HG03571 (cell line): Measurements from ENCODE around the gene GGACT.

Source experiments
- ATAC-seq: cut with Tn5 transposase; IDR thresholded peaks from one replicate; pipeline ENCODE4 v1.9.1; 2021; ENCODE audit not compliant: unreplicated experiment

Gene GGACT

DNA sequence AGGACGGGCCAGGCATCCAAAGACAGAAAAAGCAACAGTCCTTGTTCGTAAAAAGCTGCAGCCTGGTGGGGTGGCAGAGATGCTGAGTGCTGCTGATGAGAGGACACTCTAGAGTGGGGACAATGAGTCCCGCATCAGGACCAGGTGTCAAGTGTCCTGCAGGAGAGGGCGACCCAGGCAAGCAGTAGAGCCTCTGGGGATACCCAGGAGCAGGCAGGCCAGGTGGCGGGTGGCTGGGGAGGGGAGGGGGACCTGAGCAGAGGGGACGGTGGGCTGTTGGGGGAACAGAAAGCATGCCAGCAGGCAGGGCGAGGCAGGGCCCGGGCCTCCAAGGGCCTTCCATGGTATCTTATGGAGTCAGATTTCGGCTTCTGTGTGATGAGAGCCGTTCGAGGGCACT is 35.8 kb downstream of the GGACT start:
- ATAC-seq: no peak

DNA sequence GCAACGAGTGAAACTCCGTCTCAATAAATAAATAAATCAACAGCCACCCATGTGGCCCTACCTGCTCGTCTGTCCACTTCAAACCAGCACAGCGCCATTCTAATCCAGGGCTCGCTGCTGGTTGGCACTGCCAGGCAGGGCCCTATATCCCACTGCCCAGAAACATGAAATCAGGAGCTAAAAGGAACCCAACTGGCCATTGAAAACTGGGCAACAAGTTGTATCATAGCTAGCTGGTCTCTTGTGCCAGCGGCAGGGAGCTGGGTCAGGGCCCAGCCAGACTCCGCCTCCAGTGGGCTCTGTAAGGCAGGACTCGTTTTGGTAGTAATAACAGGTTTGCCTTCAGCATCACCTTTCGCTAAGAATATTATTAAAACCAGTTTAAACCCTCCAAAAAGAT is 39.3 kb downstream of the GGACT start:
- no peak for ATAC-seq

GRCh38 chr13:100547791-100548201 is 40.8 kb downstream of the GGACT start:
- ATAC-seq: no peak

DNA sequence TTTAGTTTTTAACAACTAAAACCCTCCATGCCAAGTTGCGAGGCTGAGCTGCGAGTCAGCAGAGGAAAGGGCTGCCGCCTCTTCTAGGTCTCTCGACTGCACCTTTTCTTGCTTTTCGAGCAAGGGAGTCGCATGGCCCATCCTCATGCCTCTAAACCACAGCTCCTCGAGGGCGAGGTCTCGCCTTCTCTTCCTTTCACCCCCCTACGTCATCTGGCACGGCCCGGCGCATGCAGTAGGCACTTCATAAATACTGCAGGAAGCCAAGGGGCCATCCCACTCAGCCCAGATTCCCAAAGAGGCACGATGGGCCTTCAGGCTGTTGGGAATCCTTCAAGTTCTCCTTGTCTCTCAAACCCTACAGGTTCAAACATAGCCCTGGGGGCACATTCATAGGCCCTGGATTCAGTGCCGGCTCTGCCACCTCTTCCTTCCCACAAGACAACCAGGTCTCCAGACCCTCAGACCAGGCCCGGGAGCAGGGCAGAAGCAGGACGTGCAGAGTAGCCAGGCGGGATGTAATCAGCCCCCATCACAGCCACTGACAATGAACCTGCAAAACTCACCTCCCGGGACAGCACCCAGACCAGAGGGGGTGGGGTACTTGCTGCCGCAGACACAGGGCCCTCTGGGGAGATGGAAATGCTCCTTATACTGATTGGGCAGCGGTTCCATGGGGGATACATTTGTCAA is 41.7 kb downstream of the GGACT start:
- ATAC-seq: no peak

DNA sequence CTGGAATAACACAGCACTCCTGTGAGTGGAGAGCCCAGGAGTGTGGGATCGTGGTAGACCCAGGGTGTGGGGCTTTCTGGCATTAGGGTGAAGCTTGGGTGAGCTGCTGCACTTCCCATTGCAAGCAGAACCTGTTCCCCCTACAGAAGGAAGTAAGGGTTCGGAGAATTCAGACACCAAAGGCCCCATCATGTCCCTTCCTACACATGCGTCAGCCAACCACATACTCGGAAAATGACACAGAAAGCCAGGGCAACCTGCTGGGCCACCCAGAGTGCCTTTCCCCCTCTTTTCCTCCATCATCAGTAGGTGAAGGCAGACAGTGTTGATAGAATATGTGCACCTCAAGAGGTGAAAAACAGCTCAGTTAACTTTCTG is 42.9 kb downstream of the GGACT start:
- ATAC-seq: no peak

DNA sequence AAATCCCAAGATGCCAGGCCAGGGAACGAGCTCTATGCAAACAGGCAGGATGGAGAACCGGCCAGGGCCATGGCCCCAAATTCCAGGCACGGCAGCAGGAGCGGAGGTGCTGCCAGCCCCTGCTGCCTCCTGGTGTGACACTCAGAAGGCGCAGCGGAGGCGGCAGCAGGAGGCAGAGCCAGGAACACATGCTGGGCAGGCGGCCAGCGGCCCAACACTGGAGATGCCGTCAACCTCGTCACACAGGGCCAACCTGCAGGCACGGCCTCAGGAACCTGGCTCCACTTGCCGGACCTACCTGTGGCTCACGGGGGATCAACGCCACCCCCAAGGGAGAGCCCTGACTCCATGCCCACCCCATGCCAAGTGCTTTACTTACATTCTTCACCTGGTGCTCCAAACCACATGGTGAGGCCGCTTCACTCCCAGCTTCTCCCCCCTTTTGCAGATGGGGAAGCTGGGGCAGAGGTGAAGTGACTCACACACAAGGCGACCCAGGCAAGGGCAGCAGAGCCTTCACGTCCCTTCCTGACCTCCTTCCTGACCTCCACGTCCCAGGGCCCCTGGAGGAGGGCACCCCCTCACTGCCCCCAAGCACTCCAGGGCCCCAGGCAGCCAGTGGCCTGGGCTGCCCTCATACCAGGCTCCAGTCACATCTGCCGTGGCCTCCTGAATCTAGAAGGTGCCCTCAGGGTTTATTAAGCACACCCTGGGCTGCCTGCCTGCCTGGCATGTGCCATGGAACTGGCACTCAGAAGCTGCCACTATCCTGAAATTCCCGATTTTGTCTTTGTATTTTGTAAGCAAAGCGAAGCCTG is 43.5 kb downstream of the GGACT start:
- no peak for ATAC-seq

DNA sequence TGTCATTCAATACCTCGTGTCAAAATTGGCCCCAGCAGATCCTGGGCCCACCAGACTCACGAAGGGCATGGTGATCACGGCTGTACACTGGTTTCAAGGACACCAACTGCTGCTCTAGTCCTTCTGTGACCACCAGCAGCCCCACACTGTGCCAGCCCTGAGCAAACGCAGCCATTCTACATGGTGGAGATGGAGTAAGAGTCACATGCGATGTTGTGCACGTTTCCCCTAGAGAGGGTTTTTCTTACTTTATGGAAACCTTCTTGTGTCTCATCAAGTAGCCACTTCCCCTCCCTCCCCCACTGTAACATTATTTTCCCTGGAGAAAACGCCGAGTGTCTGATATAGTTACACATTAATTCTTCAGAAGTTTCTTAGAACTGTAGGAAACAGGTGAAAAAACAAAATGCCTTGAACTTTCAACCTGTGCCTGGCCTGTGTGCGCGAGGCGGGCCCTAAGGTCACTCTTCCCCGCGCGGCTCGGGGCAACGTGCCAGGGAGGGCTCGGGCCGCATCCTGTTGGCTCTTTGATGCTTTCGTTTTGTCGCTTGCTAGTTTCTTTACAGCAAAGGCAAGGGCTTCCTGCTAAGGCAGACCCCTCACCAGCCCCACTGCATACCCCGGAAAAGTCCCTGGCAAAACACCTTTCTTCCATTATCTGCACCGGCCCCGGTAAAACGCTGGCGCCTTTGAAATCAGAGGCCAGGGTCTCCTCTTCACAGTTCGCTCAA is 44.6 kb downstream of the GGACT start:
- no peak for ATAC-seq

DNA sequence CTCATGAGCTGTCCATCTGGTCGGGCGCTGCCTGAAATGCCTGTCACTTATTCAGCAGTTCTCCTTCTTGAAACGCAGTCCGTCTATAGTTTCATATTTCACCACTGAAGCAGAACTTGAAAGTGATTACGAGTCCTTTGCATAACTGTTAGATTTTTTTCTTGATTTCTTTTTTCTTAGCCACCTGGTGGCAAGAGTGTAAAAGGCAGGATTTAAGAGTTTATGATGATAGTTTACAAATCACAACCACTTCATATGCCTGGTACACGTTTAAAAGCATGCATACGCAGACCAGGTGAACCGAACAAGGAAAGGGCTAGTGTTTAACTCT is 45.8 kb downstream of the GGACT start:
- ATAC-seq: peak; percentile 81

GRCh38 chr13:100541897-100542825 is 46.4 kb downstream of the GGACT start:
- no peak for ATAC-seq

- no peak for ATAC-seq
Measured at GRCh38 chr13:100540621-100541020, 48.0 kb downstream of the GGACT start.

DNA sequence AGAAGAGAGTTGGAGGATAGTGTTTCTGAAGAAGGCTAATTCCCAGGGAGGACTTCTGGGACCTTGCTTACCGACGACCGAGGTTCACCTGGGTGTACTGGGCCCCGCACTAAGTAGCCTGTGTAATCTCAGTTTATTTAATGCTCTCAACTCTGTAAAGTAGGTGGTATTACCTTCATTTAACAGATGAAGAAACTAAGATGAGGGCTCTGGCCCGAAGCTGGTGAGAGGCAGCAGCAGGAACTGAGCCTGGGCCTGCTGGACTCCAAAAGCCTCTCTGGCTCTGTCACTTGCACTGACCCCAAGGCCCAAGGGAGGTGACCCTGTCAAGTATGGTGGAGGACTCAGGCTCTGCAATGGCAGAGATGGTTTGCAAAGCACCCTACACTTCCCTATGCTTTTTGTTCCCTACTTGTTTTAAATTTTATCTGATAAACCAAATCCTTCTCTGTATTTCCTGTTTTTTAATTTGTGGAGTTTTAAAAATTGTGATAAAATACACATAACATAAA is 50.6 kb downstream of the GGACT start:
- ATAC-seq: no peak

DNA sequence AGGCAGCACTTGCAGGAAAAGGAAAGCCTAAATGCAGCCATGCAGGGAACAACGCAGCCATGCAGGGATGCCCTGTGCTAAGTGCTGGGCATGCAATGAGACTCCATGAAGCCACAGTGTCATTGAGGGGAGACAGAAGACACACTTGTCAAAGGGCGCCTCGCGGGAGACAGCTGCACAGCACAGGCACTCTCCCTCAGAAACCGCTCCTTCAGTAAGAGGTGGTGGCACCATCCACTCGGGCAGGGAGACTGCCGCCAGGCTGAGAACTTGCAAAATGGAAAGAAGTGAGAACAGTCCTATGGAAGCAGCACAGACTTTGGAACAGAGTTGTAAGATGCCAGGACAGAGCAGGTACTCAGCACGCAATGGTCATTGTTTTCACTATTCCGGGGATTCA is 51.1 kb downstream of the GGACT start:
- ATAC-seq: no peak

DNA sequence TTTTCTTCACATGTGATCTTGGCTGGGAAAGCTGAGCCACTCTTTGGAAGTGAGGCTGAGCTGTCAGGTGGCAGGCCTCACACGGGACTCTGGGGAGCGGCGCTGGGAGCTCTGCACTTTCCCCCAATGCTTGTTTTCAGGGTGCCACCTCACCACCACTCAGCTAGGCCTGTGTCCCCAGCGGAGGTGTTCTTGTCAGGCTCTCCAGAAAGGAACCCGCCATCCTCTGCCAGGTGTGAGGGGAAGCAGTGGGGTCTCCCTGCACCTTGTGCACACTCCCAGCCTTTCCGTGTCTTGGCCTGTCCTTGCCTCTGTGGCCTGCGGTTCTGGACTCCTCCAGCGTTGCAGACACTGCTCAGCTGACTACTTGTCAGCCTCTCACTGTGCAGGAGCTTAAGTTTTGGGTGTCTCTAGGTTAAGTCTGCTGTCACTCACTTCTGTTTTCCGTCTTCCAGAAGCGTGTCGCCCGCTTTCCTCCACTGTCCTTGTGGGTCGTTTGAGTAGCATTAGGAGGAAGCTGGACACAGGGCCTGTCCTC is 51.9 kb downstream of the GGACT start:
- ATAC-seq: no peak

- no peak for ATAC-seq
Measured at GRCh38 chr13:100535426-100536135, 53.0 kb downstream of the GGACT start.

- ATAC-seq: no peak
Measured at GRCh38 chr13:100534911-100535310, 53.7 kb downstream of the GGACT start.

GRCh38 chr13:100534147-100534843 is 54.3 kb downstream of the GGACT start:
- no peak for ATAC-seq

- no peak for ATAC-seq
Measured at GRCh38 chr13:100533588-100534041, 55.0 kb downstream of the GGACT start.

DNA sequence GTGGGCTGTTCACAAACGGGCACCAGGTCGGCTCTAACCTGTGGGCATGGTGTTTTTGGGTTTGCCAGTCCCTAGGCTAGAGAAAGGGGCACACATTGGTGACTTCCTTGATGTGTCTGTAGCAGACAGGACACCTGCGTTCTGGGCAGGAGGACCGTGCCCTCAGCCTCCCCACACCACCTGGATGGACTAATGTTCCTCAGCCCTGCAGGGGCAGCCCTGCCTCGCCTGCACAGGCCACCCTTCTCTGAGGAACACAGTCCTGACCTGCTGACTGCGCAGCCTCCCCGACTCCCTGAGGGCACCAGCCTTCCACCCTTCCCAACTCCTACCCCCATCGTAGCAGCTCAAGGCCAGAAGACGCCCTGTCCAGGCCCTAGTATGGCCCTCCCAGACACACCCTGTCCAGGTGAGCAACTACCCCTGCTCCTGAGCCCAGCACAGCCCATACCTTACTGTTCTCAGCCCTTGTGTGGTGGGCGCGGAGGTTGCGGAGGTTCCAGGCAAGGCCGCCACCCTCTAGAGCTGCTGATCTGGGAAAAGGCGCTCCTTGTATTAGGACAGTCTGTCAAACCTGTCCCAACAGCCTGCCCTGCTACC is 55.7 kb downstream of the GGACT start:
- no peak for ATAC-seq
